AG20443 (cell line): ENCODE results near the gene MACF1.
"Not testable (repeated sequence)": the region's sequence is repeated elsewhere in the genome, so short reads cannot be mapped to it uniquely, and the experiment has no call there.

Source experiments
- DNase-seq: peaks from one replicate; pipeline ENCODE4 v3.0.0; 2012; ENCODE audit warnings: low spot score, mixed read lengths

Gene MACF1

GRCh38 chr1:39181311-39181710 is 23.2 kb upstream of the MACF1 start:
- DNase-seq = no peak

GRCh38 chr1:39182804-39183203 is 21.7 kb upstream of the MACF1 start:
- no peak for DNase-seq

- peak; percentile 33 for DNase-seq
Observed at GRCh38 chr1:39183503-39184353, 20.8 kb upstream of the MACF1 start.

- DNase-seq = no peak
Observed at GRCh38 chr1:39184354-39184818, 20.1 kb upstream of the MACF1 start.

GRCh38 chr1:39187275-39188046 is 17.0 kb upstream of the MACF1 start:
- DNase-seq = no peak

GRCh38 chr1:39189592-39190041 is 14.9 kb upstream of the MACF1 start:
- DNase-seq = no peak

- DNase-seq = no peak
Observed at GRCh38 chr1:39190096-39190495, 14.4 kb upstream of the MACF1 start.

- DNase-seq = no peak
Observed at GRCh38 chr1:39194398-39195051, 10.0 kb upstream of the MACF1 start.

- peak; percentile 40 for DNase-seq
Observed at GRCh38 chr1:39195166-39196111, 9.1 kb upstream of the MACF1 start.

GRCh38 chr1:39196244-39197215 is 8.0 kb upstream of the MACF1 start:
- peak; percentile 41 for DNase-seq

GRCh38 chr1:39199593-39199992 is 4.9 kb upstream of the MACF1 start:
- no peak for DNase-seq

- peak; percentile 66 for DNase-seq
Observed at GRCh38 chr1:39205102-39205780, 746 bp downstream of the MACF1 start.

GRCh38 chr1:39205781-39206464 is 1.4 kb downstream of the MACF1 start:
- DNase-seq = no peak

GRCh38 chr1:39208360-39208759 is 3.9 kb downstream of the MACF1 start:
- DNase-seq = not testable (repeated sequence)

GRCh38 chr1:39210649-39211048 is 6.2 kb downstream of the MACF1 start:
- DNase-seq = no peak

GRCh38 chr1:39212499-39212898 is 8.0 kb downstream of the MACF1 start:
- DNase-seq = no peak

- peak; percentile 48 for DNase-seq
Observed at GRCh38 chr1:39213511-39214002, 9.1 kb downstream of the MACF1 start.

GRCh38 chr1:39214021-39214713 is 9.7 kb downstream of the MACF1 start:
- DNase-seq = no peak
